ENCODE measurements around the gene ALPI. TPM values are rescaled to one million over a fixed set of nuclear protein-coding genes. Genes with fewer than 3 reads are reported as not detected.

ALPI gene
- total RNA-seq, 1 experiment from 2014 or later: 5.3 TPM

DNA sequence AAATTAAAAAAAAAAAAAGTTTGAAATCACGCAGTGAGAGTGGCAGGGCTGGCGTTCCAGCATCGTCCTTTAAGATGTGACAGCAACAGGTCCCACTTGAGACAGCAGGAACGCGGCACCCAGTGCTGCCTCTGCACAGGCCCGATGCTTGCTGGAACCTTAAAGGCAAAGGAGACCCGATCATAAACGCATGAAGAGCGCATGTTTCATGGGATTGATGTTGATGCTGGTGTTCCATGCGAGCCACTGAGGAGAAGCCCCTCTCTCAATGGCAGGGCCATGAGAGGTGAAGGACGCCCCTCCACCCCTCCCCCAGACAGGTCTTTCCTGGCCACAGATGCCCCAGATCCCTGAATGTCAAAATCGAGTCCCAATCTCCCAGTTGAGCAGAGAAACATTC is 17.9 kb upstream of the ALPI start:
- TF ChIP-seq, protein P1, sequence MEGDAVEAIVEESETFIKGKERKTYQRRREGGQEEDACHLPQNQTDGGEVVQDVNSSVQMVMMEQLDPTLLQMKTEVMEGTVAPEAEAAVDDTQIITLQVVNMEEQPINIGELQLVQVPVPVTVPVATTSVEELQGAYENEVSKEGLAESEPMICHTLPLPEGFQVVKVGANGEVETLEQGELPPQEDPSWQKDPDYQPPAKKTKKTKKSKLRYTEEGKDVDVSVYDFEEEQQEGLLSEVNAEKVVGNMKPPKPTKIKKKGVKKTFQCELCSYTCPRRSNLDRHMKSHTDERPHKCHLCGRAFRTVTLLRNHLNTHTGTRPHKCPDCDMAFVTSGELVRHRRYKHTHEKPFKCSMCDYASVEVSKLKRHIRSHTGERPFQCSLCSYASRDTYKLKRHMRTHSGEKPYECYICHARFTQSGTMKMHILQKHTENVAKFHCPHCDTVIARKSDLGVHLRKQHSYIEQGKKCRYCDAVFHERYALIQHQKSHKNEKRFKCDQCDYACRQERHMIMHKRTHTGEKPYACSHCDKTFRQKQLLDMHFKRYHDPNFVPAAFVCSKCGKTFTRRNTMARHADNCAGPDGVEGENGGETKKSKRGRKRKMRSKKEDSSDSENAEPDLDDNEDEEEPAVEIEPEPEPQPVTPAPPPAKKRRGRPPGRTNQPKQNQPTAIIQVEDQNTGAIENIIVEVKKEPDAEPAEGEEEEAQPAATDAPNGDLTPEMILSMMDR (IDR thresholded peaks at IDR 0.05; ENCODE audit: insufficient read depth in 1 of 2, low read depth in 1 of 2, low read length in 1 of 2, severe bottlenecking in 1 of 2, unreplicated experiment in 1 of 2): no peak
- no peak for DNase-seq
- Mint-ChIP-seq H3K4me1 (ENCODE audit: low read depth, unreplicated experiment) (no peaks in the 10 kb centered on the region), H3K27ac (ENCODE audit: unreplicated experiment) (no peak overlapping the region), H3K4me3 (ENCODE audit: unreplicated experiment) (no peak overlapping the region), H3K27me3 (ENCODE audit: insufficient read depth, unreplicated experiment) (no peaks in the 10 kb centered on the region), H3K9me3 (ENCODE audit: unreplicated experiment) (no peaks in the 10 kb centered on the region), H3K36me3 (ENCODE audit: insufficient read depth, unreplicated experiment) (no peaks in the 10 kb centered on the region)
- ChIA-PET CTCF (no interaction called here), POLR2A (interaction anchor here (0.7 kb wide), 1 partner anchor 846 kb away, joined by 3 read pairs; no protein-coding TSS in a partner anchor)
- H3K4me3 ChIP-seq (ENCODE audit: low read depth, low read length): no peak overlapping the region
- no peaks in the 10 kb centered on the region for H3K9me3 ChIP-seq
- no peaks in the 10 kb centered on the region for H3K27me3 ChIP-seq (replicated peaks; ENCODE audit: control insufficient read depth, insufficient read depth, low read length)
- H3K36me3 ChIP-seq (ENCODE audit: control insufficient read depth, insufficient read depth, low read length): no peaks in the 10 kb centered on the region
- intact Hi-C loops (cut with micrococcal nuclease; ENCODE audit: unreplicated experiment): loop anchor here (5.0 kb wide), 2 partner anchors 96 to 511 kb away; partner anchors contain the start of gene NPPC
- H3K4me1 ChIP-seq: no peaks in the 10 kb centered on the region
- BruUV-seq (replicated peaks): no TSS peak

DNA sequence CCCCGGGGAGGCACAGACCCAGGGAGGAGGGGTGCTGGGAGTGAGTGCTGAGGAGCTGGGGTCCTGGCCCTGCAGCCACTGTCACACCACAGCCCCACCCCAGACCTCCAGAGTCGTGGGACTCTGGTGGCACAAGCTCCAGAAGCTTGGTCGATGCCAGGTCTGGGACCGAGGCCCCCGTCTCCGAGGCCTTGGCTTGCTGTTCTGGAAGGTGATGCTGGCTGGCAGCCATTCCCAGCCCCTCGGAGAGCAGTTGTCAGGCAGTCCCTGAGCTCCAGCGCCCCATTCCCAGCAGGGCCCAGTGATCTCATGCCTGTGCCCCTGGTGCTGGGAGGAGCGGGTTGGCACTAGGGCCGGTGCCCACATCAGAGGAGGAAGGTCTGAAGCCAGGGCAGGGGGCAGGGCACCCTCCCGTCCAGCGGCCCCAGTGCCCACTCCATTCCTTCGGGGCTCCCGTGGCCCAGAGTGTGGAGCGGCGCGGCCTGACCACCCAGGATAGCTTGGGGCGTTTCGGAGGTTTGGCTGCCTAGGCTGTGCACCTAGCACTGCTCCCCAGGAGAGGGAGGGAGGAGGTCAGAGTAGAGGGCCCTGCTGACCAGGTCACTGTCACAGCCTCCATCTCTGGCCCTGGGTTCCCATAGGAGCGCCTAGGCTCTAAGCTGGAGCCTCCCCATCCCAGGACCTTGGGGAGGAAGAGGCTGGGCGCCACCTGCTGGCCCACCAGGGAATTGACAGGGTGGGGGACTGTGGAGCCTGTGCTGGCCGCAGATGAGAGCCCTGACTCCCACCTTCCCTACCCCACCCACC is 16.8 kb upstream of the ALPI start:
- intact Hi-C loops (cut with micrococcal nuclease; ENCODE audit: unreplicated experiment): loop anchor here (5.0 kb wide), 2 partner anchors 97 to 512 kb away; partner anchors contain the start of gene NPPC
- H3K4me1 ChIP-seq: 0 out of 2 replicates have a peak, but pooled peaks cover 3% of the 10 kb centered on the region

DNA sequence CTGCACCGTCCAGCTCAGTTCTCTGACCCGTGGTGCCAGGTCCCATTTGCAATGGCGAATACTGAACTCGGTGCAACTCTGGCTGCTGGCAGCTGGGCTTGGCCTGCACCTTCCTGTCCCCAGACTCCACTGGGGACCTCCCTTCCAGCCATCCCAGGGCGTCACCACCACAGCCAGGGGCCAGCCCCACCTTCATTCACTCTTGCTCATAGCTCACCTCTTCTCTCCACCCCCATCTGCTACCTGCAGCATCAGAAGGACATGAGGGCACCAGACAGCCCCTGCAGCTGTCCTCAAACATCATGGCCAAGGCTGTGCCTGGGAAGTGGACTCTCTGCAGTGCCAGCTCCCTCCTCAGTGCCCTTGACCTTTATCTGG is 16.2 kb upstream of the ALPI start:
- H3K27me3 Mint-ChIP-seq (ENCODE audit: insufficient read depth, unreplicated experiment): no peaks in the 10 kb centered on the region
- TF ChIP-seq, protein P1 (IDR thresholded peaks at IDR 0.05; ENCODE audit: insufficient read depth in 1 of 2, low read depth in 1 of 2, low read length in 1 of 2, severe bottlenecking in 1 of 2, unreplicated experiment in 1 of 2): peak in 1 of 2 experiments; percentile 5
- intact Hi-C loops (cut with micrococcal nuclease; ENCODE audit: unreplicated experiment): loop anchor here (1.0 to 5.0 kb wide), 6 partner anchors 54 to 587 kb away; partner anchors contain the start of genes NPPC and PRSS56
- H3K27ac Mint-ChIP-seq (ENCODE audit: unreplicated experiment): no peak overlapping the region
- BruUV-seq (replicated peaks): no TSS peak
- ChIA-PET CTCF (interaction anchor here (1.3 to 1.5 kb wide), 4 partner anchors 54 to 105 kb away, joined by 4 to 8 read pairs (median 6); no protein-coding TSS in a partner anchor), POLR2A (no interaction called here)
- no peak overlapping the region for H3K4me3 ChIP-seq (ENCODE audit: low read depth, low read length)
- no peaks in the 10 kb centered on the region for H3K27me3 ChIP-seq (replicated peaks; ENCODE audit: control insufficient read depth, insufficient read depth, low read length)
- no peaks in the 10 kb centered on the region for H3K9me3 ChIP-seq
- H3K4me1 Mint-ChIP-seq (ENCODE audit: low read depth, unreplicated experiment): no peaks in the 10 kb centered on the region
- H3K4me3 Mint-ChIP-seq (ENCODE audit: unreplicated experiment): no peak overlapping the region
- no peaks in the 10 kb centered on the region for H3K9me3 Mint-ChIP-seq (ENCODE audit: unreplicated experiment)
- no peaks in the 10 kb centered on the region for H3K36me3 Mint-ChIP-seq (ENCODE audit: insufficient read depth, unreplicated experiment)
- H3K36me3 ChIP-seq (ENCODE audit: control insufficient read depth, insufficient read depth, low read length): no peaks in the 10 kb centered on the region
- peak in 1 of 2 experiments; percentile 22 for DNase-seq
- 0 out of 2 replicates have a peak, but pooled peaks cover 4% of the 10 kb centered on the region for H3K4me1 ChIP-seq

More for the DNA sequence above, 16.8 kb upstream of the ALPI start:
- Histone ChIP-seq H3K9me3 (no peaks in the 10 kb centered on the region), H3K27me3 (replicated peaks; ENCODE audit: control insufficient read depth, insufficient read depth, low read length) (no peaks in the 10 kb centered on the region), H3K36me3 (ENCODE audit: control insufficient read depth, insufficient read depth, low read length) (no peaks in the 10 kb centered on the region), H3K4me3 (ENCODE audit: low read depth, low read length) (no peak overlapping the region)
- H3K4me3 Mint-ChIP-seq (ENCODE audit: unreplicated experiment): no peak overlapping the region
- TF ChIP-seq, protein P1 (IDR thresholded peaks at IDR 0.05; ENCODE audit: insufficient read depth in 1 of 2, low read depth in 1 of 2, low read length in 1 of 2, severe bottlenecking in 1 of 2, unreplicated experiment in 1 of 2): peak; percentile 1 to 26
- peak; percentile 48 to 63 for DNase-seq
- BruUV-seq (replicated peaks): no TSS peak
- no peaks in the 10 kb centered on the region for H3K4me1 Mint-ChIP-seq (ENCODE audit: low read depth, unreplicated experiment)
- no peaks in the 10 kb centered on the region for H3K27me3 Mint-ChIP-seq (ENCODE audit: insufficient read depth, unreplicated experiment)
- no peaks in the 10 kb centered on the region for H3K36me3 Mint-ChIP-seq (ENCODE audit: insufficient read depth, unreplicated experiment)
- POLR2A ChIA-PET: no interaction called here
- CTCF ChIA-PET: interaction anchor here (1.3 to 1.5 kb wide), 4 partner anchors 53 to 104 kb away, joined by 4 to 8 read pairs (median 6); no protein-coding TSS in a partner anchor
- H3K27ac Mint-ChIP-seq (ENCODE audit: unreplicated experiment): no peak overlapping the region
- H3K9me3 Mint-ChIP-seq (ENCODE audit: unreplicated experiment): no peaks in the 10 kb centered on the region
